ENCODE measurements around the gene RPL26. TPM values are rescaled to one million over a fixed set of nuclear protein-coding genes. Genes with fewer than 3 reads are reported as not detected.

RPL26 gene
- total and polyA plus RNA-seq, 2 donors (not counting 1 experiment from before 2014, with no cell fraction given), result 2,684 to 4,449 TPM

DNA sequence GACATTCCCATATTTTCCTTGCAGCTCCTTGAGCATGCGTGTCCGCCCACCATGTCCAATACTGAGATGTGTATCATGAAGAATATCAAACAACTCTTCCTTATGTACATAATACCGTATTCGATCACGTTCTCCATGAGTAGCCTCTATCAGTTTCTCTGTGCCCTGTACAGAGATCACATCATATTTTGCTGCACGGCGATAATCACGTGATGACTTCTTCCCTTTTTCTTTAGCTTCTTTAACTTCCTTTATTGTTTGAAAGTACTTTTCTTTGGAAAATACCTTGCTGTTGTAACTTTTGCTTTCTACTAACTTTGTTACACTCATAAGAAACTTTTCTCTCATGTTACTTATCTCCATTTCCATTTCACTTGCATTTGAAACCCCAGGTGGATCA is 13.0 kb downstream of the RPL26 start:
- no peak overlapping the region for H3K4me3 ChIP-seq (ENCODE audit: control extremely low read depth in 1 of 5, extremely low read depth in 1 of 5, insufficient read depth in 1 of 5, low read depth in 2 of 5, low read length in 4 of 5)
- WGBS (ENCODE audit: insufficient coverage), result 27% methylated on average over 3 of the region's 8 CpGs
- H3K4me3 Mint-ChIP-seq, result no peak overlapping the region
- peaks cover 10 to 12% of the 10 kb centered on the region in 2 donors for H3K4me1 ChIP-seq (ENCODE audit: control insufficient read depth in 2 of 2, insufficient read depth in 2 of 2, low read length in 2 of 2)
- peaks cover 1 to 16% of the 10 kb centered on the region in 2 experiments for H3K36me3 ChIP-seq (replicated peaks in 1 of 2; ENCODE audit: control extremely low read depth in 1 of 2, control insufficient read depth in 1 of 2, extremely low read depth in 1 of 2, insufficient read depth in 2 of 2, low read length in 1 of 2)
- H2AFZ ChIP-seq (ENCODE audit: insufficient read depth, low read depth, low read length, poor library complexity, severe bottlenecking), result peak overlapping the region; percentile 49
- H3K27ac Mint-ChIP-seq, result peak overlapping the region; percentile 57
- no peaks in the 10 kb centered on the region for H4K20me1 ChIP-seq (ENCODE audit: control insufficient read depth, insufficient read depth, low read length, poor library complexity, severe bottlenecking)
- H3K9ac ChIP-seq (ENCODE audit: low read length), result no peak overlapping the region
- no peaks in the 10 kb centered on the region for H3K27me3 Mint-ChIP-seq
- peaks cover 17% of the 10 kb centered on the region for H3K4me1 Mint-ChIP-seq
- peak overlapping the region; percentile 34 for H3K4me2 ChIP-seq (replicated peaks; ENCODE audit: low read depth, low read length, poor library complexity, severe bottlenecking)
- no peaks in the 10 kb centered on the region for H3K27me3 ChIP-seq (replicated peaks in 1 of 4; ENCODE audit: control extremely low read depth in 1 of 4, control insufficient read depth in 3 of 4, insufficient read depth in 4 of 4, low read length in 3 of 4)
- POLR2A ChIA-PET, result interaction anchor here (1.4 kb wide), 1 partner anchor 11 kb away, joined by 3 read pairs; no protein-coding TSS in a partner anchor
- no peaks in the 10 kb centered on the region for H3K9me3 Mint-ChIP-seq (ENCODE audit: insufficient read depth)
- no peak for ATAC-seq (ENCODE audit: low read depth)
- intact Hi-C loops (cut with micrococcal nuclease), result no loop called here
- TF ChIP-seq EZH2 (IDR thresholded peaks at IDR 0.05; ENCODE audit: borderline replicate concordance, insufficient read depth, low read depth, low read length, poor library complexity, severe bottlenecking), result no peak
- TF ChIP-seq, protein P1, sequence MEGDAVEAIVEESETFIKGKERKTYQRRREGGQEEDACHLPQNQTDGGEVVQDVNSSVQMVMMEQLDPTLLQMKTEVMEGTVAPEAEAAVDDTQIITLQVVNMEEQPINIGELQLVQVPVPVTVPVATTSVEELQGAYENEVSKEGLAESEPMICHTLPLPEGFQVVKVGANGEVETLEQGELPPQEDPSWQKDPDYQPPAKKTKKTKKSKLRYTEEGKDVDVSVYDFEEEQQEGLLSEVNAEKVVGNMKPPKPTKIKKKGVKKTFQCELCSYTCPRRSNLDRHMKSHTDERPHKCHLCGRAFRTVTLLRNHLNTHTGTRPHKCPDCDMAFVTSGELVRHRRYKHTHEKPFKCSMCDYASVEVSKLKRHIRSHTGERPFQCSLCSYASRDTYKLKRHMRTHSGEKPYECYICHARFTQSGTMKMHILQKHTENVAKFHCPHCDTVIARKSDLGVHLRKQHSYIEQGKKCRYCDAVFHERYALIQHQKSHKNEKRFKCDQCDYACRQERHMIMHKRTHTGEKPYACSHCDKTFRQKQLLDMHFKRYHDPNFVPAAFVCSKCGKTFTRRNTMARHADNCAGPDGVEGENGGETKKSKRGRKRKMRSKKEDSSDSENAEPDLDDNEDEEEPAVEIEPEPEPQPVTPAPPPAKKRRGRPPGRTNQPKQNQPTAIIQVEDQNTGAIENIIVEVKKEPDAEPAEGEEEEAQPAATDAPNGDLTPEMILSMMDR (IDR thresholded peaks at IDR 0.05), result no peak
- peak; percentile 46 for DNase-seq
- no peaks in the 10 kb centered on the region for H3K9me3 ChIP-seq (ENCODE audit: control extremely low read depth in 1 of 3, control insufficient read depth in 2 of 3, insufficient read depth in 1 of 3, low read length in 2 of 3)
- CTCF ChIA-PET, result interaction anchor here (1.4 to 1.7 kb wide), 2 partner anchors 14 to 69 kb away, joined by 3 to 4 read pairs; no protein-coding TSS in a partner anchor
- no peaks in the 10 kb centered on the region for H3K79me2 ChIP-seq (ENCODE audit: control insufficient read depth, insufficient read depth, low read length)
- peak overlapping the region in 1 of 2 donors; percentile 65 for H3K27ac ChIP-seq (ENCODE audit: low read length in 2 of 2)

DNA sequence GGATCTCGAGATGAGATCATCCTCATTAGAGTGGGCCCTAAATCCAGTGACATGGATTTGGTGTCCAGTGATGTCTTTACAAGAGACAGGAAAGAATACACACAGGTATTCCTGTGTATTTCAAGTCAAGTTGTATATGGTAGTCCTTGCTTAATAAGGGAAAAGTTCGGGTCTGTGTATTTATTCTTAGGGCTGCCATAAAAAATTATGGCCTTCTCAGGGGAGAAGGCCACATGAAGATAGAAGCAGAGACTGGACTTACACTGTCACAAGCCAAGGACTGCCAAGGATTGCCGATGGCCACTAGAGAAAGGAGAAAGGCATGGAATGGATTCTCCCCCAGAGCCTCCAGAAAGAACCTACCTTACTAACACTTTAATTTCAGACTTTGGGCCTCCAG is 14.8 kb downstream of the RPL26 start:
- H3K4me1 ChIP-seq (ENCODE audit: control insufficient read depth in 2 of 2, insufficient read depth in 2 of 2, low read length in 2 of 2), result peaks cover 10 to 12% of the 10 kb centered on the region in 2 donors

More for the DNA sequence above, 14.8 kb downstream of the RPL26 start:
- Histone ChIP-seq H3K79me2 (ENCODE audit: control insufficient read depth, insufficient read depth, low read length) (no peaks in the 10 kb centered on the region), H3K9me3 (ENCODE audit: control extremely low read depth in 1 of 3, control insufficient read depth in 2 of 3, insufficient read depth in 1 of 3, low read length in 2 of 3) (no peaks in the 10 kb centered on the region), H3K27me3 (replicated peaks in 1 of 4; ENCODE audit: control extremely low read depth in 1 of 4, control insufficient read depth in 3 of 4, insufficient read depth in 4 of 4, low read length in 3 of 4) (no peaks in the 10 kb centered on the region), H3K4me2 (replicated peaks; ENCODE audit: low read depth, low read length, poor library complexity, severe bottlenecking) (no peak overlapping the region), H2AFZ (ENCODE audit: insufficient read depth, low read depth, low read length, poor library complexity, severe bottlenecking) (no peak overlapping the region), H3K4me3 (ENCODE audit: control extremely low read depth in 1 of 5, extremely low read depth in 1 of 5, insufficient read depth in 1 of 5, low read depth in 2 of 5, low read length in 4 of 5) (no peak overlapping the region), H3K36me3 (replicated peaks in 1 of 2; ENCODE audit: control extremely low read depth in 1 of 2, control insufficient read depth in 1 of 2, extremely low read depth in 1 of 2, insufficient read depth in 2 of 2, low read length in 1 of 2) (peaks cover 1 to 19% of the 10 kb centered on the region in 2 experiments), H4K20me1 (ENCODE audit: control insufficient read depth, insufficient read depth, low read length, poor library complexity, severe bottlenecking) (no peaks in the 10 kb centered on the region), H3K9ac (ENCODE audit: low read length) (no peak overlapping the region), H3K27ac (ENCODE audit: low read length in 2 of 2) (no peak overlapping the region)
- no peak overlapping the region for H3K27ac Mint-ChIP-seq
- no peak for ATAC-seq (ENCODE audit: low read depth)
- H3K27me3 Mint-ChIP-seq, result no peaks in the 10 kb centered on the region
- H3K4me1 Mint-ChIP-seq, result peaks cover 16% of the 10 kb centered on the region
- TF ChIP-seq, protein P1 (IDR thresholded peaks at IDR 0.05), result no peak
- TF ChIP-seq EZH2 (IDR thresholded peaks at IDR 0.05; ENCODE audit: borderline replicate concordance, insufficient read depth, low read depth, low read length, poor library complexity, severe bottlenecking), result no peak
- no peak overlapping the region for H3K4me3 Mint-ChIP-seq
- intact Hi-C loops (cut with micrococcal nuclease), result no loop called here
- POLR2A ChIA-PET, result no interaction called here
- CTCF ChIA-PET, result no interaction called here
- no peak for DNase-seq
- H3K9me3 Mint-ChIP-seq (ENCODE audit: insufficient read depth), result no peaks in the 10 kb centered on the region
- 100% methylated on average over 2 of the region's 3 CpGs for WGBS (ENCODE audit: insufficient coverage)
